Measurements from ENCODE around the gene GDF7.

- TF ChIP-seq CTCF (conservative IDR thresholded peaks at IDR 0.05 in 1 of 2, IDR thresholded peaks at IDR 0.05 in 1 of 2; ENCODE audit: extremely low read depth in 1 of 2, insufficient read depth in 1 of 2, low read depth in 1 of 2, low read length in 2 of 2) (no peak), EZH2 (IDR thresholded peaks at IDR 0.05; ENCODE audit: borderline replicate concordance, low read length) (no peak)
Measured at GRCh38 chr2:20627712-20628380, 39.1 kb upstream of the GDF7 start.
